ENCODE measurements around the gene CDH22. TPM values are rescaled to one million over a fixed set of nuclear protein-coding genes. Genes with fewer than 3 reads are reported as not detected.

CDH22 gene
- total RNA-seq, 1 experiment from 2014 or later: not detected

- no peak for DNase-seq (ENCODE audit: low read depth)
These were observed 156.4 kb downstream of the CDH22 start for GRCh38 chr20:46151936-46152335.

DNA sequence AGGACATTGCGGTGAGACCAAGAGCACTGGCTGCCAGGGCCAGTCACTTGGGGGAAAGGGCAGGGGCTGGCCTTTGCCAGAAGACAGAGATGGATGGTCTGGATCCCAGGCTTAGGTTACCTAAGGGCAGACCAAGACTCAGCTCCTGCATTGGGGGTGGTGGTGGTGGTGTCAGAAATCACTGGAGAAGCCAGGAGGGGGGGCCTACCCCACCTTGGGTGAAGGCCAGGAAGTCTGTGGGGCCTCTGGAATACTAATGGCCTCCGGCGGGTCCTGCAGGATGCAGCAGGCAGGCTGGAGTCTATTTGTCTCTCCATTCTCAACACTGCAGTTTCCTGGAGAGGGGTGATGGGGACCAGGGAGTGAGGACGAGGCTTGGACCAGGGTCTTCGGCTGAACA is 157.4 kb downstream of the CDH22 start:
- no peak for DNase-seq (ENCODE audit: low read depth)

GRCh38 chr20:46148313-46149208 is 159.7 kb downstream of the CDH22 start:
- DNase-seq (ENCODE audit: low read depth): no peak

DNA sequence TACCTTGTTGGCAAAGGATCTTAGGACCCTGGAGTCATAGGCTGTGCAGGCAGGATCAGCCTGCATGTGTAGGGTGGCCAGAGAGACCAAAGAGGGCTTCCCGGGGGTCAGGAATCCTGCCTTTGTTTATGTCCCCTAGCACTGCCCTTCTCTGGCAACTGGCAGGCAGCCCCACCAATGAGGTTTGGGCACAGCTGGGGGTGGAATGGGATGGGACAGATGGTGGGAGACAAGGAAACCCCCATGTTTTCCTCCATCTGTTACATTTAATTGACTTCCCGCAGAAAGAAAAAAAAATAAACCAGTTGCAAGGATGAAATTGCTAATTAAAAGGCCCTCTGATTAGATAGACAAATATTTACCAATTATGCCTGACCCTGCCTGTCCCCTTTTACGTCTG is 162.6 kb downstream of the CDH22 start:
- DNase-seq (ENCODE audit: low read depth): no peak

- no peak for DNase-seq (ENCODE audit: low read depth)
These were observed 163.8 kb downstream of the CDH22 start for GRCh38 chr20:46144432-46145025.

DNA sequence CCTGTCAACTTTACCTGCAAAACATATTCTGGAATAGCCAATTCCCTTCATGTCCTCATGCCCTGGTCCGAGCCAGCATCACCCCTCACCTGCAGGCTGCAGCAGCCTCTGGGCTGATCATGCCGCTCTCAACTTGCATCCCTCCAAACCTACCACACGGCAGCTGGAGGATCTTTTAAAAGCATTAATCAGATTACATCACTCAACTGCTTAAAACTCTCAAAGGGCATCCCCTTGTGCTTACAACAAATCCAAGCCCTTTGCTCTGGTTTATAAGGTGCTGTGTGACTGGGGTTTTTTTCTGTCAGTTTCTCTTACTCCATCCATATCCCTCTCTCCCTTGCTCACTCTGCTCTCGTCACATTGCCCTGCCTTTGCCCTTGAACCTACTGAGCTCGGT is 166.2 kb downstream of the CDH22 start:
- DNase-seq (ENCODE audit: low read depth): no peak

DNA sequence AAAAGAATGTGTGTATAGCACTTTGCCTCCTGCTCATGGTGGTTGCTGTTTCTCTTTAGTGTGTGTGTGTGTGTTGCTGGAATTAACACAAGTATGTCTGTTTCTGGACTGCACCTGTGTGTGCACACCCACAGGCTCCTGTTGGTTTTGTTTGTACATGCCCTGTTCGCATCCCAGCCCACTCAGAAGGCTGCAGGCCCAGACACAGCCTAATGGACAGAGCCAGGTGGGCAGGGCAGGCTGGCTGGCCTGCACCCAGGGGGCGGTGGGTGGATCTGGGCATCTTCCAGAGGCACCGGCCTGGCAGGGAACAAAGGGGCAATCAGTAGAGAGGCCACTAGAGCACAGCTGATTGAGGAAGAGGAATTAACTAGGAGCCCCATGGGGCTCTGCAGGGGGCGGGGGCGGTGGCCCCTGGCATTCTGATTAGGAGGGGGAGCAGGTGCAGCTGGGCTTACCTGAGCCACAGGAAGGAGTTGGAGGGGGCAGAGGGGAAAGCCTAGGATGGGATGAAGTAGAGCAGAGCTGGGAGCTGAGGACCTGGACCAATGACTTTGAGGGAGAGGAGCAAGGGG is 168.3 kb downstream of the CDH22 start:
- DNase-seq (ENCODE audit: low read depth): no peak

DNA sequence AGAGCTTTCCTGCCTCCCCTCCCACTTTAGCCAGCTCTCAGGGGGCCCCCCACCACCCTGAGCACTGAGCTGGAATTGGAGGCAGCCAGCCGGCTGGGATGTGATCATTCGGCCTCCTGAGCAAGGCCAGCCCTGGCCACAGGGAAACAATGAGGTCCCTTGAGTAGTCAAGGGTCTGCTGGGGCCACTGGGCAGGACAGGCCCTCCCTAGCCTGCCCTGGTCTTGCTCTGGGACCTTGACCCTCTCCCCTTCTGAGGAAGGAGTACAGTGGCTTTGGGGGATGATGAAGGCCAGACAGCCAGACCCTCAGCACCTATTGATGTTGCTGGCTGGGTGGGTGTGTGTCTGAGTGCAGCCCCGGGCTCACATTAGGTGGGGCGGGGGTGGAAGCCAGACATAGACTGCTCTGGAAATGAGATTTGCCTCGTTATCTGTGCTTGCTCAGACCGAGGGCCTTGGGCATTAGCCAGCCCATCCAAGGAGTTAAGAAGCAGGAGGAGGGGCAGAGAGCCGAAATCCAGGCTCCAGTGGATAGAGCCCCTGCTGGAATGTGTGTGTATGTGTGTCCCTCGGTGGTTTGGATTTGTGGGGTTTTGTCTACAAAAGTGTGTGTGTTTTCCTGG is 168.9 kb downstream of the CDH22 start:
- no peak for DNase-seq (ENCODE audit: low read depth)

- no peak for DNase-seq (ENCODE audit: low read depth)
These were observed 170.5 kb downstream of the CDH22 start for GRCh38 chr20:46137816-46138215.

GRCh38 chr20:46135856-46136633 is 172.3 kb downstream of the CDH22 start:
- no peak for DNase-seq (ENCODE audit: low read depth)

- DNase-seq (ENCODE audit: low read depth): no peak
These were observed 173.6 kb downstream of the CDH22 start for GRCh38 chr20:46134716-46135115.

DNA sequence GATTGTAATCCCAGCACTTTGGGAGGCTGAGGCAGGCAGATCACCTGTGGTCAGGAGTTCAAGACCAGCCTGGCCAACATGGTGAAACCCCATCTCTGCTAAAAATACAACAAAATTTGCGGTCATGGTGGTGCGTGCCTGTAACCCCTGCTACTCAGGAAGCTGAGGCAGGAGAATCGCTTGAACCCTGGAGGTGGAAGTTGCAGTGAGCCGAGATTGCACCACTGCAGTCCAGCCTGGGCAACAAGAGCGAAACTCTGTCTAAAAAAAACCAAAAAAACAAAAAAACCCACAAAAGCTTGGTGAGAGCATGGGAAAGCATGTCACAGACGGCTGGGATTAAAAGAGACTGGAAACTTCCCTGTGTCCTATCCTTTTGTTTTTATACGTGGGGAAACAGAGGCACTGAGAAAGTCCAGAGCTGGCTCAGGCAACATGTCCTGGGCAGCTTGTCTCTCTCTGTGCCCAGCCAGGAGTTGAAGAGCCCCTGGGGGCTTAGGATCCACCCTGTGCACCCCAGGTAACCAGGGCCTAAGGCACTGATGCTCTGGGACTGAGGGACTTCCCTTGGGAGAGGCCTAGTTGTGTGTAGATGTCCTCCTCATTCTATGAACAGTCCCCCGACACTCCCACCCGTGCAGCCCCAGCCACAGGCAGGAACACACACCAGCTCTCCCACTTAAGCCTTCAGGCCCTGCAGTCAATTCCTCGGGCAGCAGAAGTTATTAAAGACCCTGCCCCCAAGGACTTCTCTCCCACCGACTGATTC is 174.2 kb downstream of the CDH22 start:
- DNase-seq (ENCODE audit: low read depth): no peak

DNA sequence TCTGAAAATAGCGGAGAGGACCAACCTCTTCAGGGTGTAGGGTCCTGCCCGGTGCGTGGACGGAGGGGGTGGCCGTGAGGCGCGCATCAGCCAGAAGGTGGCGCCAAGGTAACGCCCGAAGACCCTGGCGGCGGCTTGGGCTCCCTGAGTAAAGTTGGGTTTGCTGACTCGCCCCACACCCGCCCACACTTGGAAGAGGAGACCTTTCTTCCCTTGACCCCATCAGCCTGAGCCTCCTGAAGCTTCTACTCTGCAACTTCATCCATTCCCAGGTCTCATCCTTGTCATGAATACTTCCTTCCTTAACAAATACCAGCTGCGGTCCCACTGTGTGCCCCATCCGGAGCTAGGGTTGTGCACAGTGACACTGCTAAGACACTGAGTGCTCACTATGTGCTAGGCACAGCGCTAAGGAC is 175.6 kb downstream of the CDH22 start:
- peak; percentile 46 for DNase-seq (ENCODE audit: low read depth)

DNA sequence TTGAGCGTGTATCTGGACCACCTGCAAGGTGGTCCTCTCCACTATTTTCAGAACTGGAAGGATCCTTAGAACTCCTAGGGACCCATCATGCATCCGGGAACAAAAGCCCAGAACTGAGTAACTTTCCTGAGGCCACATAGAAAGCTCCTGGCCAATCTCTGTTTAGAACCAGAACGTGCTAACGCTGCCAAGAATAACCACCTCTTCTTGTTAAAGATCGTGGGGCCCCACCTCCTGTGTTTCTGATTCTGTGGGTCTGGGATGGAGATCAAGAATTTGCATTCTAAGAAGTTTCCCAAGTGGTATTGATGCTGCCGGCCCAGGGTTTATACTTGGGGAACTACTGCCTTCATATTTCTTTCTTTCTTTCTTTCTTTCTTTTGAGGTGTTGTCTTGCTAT is 176.9 kb downstream of the CDH22 start:
- DNase-seq (ENCODE audit: low read depth): no peak

- DNase-seq (ENCODE audit: low read depth): no peak
These were observed 177.8 kb downstream of the CDH22 start for GRCh38 chr20:46130534-46130933.

DNA sequence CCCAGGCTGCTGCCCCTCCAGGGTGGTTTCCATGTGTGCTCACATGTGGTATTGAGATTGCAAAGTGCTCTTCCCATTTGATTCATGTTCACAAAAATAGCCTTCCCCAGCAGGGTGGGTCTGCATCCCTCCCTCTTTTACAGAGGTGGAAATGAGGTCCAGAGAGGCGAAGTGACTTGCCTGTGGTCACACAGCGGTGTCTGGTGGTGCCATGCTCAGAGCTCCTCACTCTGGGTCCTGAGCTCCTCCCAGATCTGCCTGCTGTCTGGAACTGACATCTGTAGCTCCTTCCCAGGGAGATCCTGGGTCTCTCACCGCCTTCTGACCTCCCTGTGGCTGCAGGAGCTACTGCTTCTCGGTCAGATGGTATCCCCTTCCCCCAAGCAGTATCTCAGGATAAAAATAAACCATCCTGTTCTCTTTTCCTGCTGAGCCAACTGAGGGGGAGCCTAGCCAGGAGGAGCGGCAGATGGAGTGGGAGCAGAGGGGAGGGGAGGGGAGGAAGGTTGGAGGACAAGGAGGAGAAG is 178.3 kb downstream of the CDH22 start:
- no peak for DNase-seq (ENCODE audit: low read depth)

DNA sequence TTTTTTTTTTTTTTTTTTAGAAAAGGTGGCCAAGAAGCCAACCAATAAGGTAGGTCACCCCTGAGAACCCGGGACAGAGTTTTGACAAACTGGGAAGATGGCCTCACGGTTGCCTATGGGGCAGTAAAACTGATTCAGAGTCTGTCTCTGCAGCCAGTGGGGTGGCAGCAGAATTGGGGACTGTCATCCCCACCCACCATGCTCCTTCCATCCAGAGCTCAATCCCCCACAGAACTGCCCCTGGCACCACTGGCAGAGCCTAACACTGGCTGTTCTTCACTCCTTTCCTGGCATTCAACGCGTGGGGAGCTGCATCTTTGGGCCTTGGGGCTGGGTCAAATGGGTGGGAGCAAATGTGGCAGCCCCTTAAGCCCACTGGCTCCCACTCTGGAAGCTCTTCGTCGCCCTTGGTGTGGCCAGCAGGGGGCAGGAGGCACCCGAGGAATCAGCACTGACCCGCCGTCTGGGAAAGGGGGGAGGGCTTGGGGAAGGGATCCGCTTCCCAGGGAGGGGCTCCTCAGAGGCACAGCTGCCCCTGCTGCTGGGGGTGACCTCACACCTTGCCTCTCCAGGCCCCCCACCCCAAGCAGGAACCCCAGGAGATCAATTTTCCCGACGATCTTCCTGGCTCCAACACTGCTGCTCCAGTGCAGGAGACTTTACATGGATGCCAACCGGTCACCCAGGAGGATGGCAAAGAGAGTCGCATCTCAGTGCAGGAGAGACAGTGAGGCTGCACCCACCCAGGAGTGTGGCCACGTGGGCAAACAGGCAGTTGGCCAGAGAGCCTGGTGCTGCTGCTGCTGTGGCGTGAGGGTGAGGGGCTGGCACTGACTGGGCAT is 179.8 kb downstream of the CDH22 start:
- no peak for DNase-seq (ENCODE audit: low read depth)

DNA sequence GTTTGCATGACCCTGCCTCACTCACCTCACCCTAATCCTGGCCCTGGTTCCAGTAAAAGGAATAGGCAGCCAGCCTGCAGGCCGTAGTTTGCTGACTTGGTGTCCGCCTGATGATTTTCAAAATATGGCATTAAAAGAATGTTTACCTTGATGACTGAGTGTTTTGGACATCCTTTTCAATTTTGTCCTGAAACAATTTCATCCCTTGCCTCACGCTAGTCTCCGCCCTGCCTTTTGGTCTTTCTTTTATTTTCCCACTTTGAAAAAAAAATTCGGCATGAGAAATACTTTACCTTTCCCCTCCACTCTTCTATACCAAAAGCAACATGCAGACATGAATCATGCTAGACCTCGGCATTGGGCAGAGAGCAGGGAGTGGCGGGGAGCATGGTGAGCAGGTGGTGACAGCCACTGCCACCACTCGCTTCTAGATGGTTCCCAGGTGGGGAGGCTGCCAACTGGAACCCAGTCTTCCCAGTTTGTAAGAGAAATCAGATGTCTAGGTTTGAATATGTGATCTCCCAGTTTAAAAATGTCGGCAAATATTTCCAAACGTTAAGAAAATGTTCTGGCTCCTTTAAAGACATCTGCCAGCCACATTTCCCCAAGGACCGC is 180.8 kb downstream of the CDH22 start:
- no peak for DNase-seq (ENCODE audit: low read depth)

All from HT1080 (cell line).